ENCODE data around the gene IQGAP3. TPM values are rescaled to one million over a fixed set of nuclear protein-coding genes. Genes with fewer than 3 reads are reported as not detected.
"Not testable (repeated sequence)": the region's sequence is repeated elsewhere in the genome, so short reads cannot be mapped to it uniquely, and the experiment has no call there.

IQGAP3 gene
- total and polyA plus RNA-seq, 2 experiments from 2014 or later, result 5.2 to 5.7 TPM

- Histone ChIP-seq H3K79me2 (no peaks in the 10 kb centered on the region), H3K4me1 (ENCODE audit: insufficient read depth) (no peaks in the 10 kb centered on the region), H3K27me3 (no peaks in the 10 kb centered on the region), H3K9me2 (replicated peaks; ENCODE audit: insufficient read depth) (no peaks in the 10 kb centered on the region), H3K4me3 (no peak overlapping the region), H3K4me2 (no peak overlapping the region), H4K20me1 (ENCODE audit: insufficient read depth, poor library complexity, severe bottlenecking) (no peaks in the 10 kb centered on the region), H3K9me3 (ENCODE audit: low read depth) (no peaks in the 10 kb centered on the region), H2AFZ (no peak overlapping the region), H3K27ac (no peak overlapping the region), H3K36me3 (replicated peaks; ENCODE audit: insufficient read depth, low read depth) (no peaks in the 10 kb centered on the region)
- WGBS (ENCODE audit: low lambda C conversion rate, missing lambda C conversion rate), result 84% methylated on average over 8 of the region's 8 CpGs
- TF ChIP-seq EZH2 (IDR thresholded peaks at IDR 0.05; ENCODE audit: borderline replicate concordance), result no peak
- no peak for TF ChIP-seq EZH2phosphoT487 (IDR thresholded peaks at IDR 0.05; ENCODE audit: low read depth, severe bottlenecking, unreplicated experiment)
- TF ChIP-seq CTCF (IDR thresholded peaks at IDR 0.05; ENCODE audit: poor library complexity), result no peak
- no peak for DNase-seq (ENCODE audit: low spot score)
Measured at GRCh38 chr1:156554971-156555370, 17.4 kb downstream of the IQGAP3 start.

DNA sequence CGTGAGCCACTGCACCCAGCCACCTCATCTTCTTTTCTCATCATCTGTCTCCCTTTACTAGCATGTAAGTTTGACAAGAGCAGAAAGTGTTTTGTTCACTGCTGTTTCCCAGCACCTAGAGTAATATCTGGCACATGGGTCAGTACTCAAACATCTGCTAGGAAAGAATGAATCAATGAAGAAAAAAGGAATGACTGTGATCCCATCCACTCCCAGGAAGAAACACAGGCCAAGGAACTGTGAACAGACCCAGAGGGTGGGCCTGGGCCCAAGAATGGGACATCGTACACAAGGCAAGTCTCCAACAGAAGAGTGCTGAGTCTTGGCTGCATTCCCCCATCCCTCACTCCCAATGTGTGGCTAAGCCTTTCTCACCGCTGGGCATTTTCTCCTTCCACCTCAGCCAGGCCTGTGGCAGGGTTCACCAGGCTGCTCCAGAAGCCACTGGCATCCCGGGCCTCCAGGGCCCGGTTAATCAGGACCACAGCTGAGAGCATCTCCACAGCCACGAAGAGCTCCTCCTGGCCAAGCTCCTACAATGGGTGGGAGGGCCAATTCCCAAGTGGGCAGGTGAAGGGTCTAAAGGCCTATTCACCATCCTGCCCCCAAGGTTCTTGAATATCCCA, 18.4 kb downstream of the IQGAP3 start:
- H2AFZ ChIP-seq, result no peak overlapping the region
- no peak overlapping the region for H3K4me2 ChIP-seq
- 96% methylated on average over 6 of the region's 6 CpGs for WGBS (ENCODE audit: low lambda C conversion rate, missing lambda C conversion rate)
- H3K4me1 ChIP-seq (ENCODE audit: insufficient read depth), result no peaks in the 10 kb centered on the region
- TF ChIP-seq CTCF (IDR thresholded peaks at IDR 0.05; ENCODE audit: poor library complexity), result no peak
- no peak for TF ChIP-seq EZH2 (IDR thresholded peaks at IDR 0.05; ENCODE audit: borderline replicate concordance)
- no peak for TF ChIP-seq EZH2phosphoT487 (IDR thresholded peaks at IDR 0.05; ENCODE audit: low read depth, severe bottlenecking, unreplicated experiment)
- H3K79me2 ChIP-seq, result no peaks in the 10 kb centered on the region
- no peak overlapping the region for H3K27ac ChIP-seq
- no peaks in the 10 kb centered on the region for H3K27me3 ChIP-seq
- no peaks in the 10 kb centered on the region for H3K9me2 ChIP-seq (replicated peaks; ENCODE audit: insufficient read depth)
- no peak overlapping the region for H3K4me3 ChIP-seq
- DNase-seq (ENCODE audit: low spot score), result no peak
- no peaks in the 10 kb centered on the region for H3K36me3 ChIP-seq (replicated peaks; ENCODE audit: insufficient read depth, low read depth)
- H3K9me3 ChIP-seq (ENCODE audit: low read depth), result no peaks in the 10 kb centered on the region
- H4K20me1 ChIP-seq (ENCODE audit: insufficient read depth, poor library complexity, severe bottlenecking), result no peaks in the 10 kb centered on the region

GRCh38 chr1:156552937-156553336, 19.4 kb downstream of the IQGAP3 start:
- H3K27me3 ChIP-seq; DNase-seq (ENCODE audit: low spot score); H4K20me1 ChIP-seq (ENCODE audit: insufficient read depth, poor library complexity, severe bottlenecking); H3K9me3 ChIP-seq (ENCODE audit: low read depth); H3K36me3 ChIP-seq (replicated peaks; ENCODE audit: insufficient read depth, low read depth); H3K4me3 ChIP-seq; H2AFZ ChIP-seq; H3K9me2 ChIP-seq (replicated peaks; ENCODE audit: insufficient read depth); H3K4me1 ChIP-seq (ENCODE audit: insufficient read depth); H3K27ac ChIP-seq; H3K4me2 ChIP-seq; H3K79me2 ChIP-seq: not testable (repeated sequence)
- 92% methylated on average over 4 of the region's 4 CpGs for WGBS (ENCODE audit: low lambda C conversion rate, missing lambda C conversion rate)

DNA sequence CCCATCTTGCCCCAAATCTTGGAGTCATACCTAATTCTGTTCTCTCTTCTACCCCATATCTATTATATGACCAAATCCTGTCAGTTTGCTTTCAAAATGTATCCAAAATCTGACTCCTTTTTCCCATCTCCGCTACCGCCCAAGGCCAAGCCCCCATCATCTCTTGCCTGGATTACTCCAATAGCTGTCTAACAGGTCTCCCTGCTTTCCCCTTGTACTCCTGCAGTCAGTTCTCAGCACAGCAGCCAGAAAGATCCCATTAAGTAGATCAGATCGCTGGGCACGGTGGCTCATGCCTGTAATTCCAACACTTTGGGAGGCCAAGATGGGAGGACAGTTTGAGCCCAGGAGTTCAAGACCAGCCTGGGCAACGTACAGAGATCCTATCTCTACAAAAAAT, 19.8 kb downstream of the IQGAP3 start:
- Histone ChIP-seq H3K27ac (no peak overlapping the region), H3K79me2 (no peaks in the 10 kb centered on the region), H2AFZ (no peak overlapping the region), H4K20me1 (ENCODE audit: insufficient read depth, poor library complexity, severe bottlenecking) (no peaks in the 10 kb centered on the region), H3K4me1 (ENCODE audit: insufficient read depth) (no peaks in the 10 kb centered on the region), H3K27me3 (no peaks in the 10 kb centered on the region), H3K4me2 (no peak overlapping the region), H3K4me3 (no peak overlapping the region), H3K9me2 (replicated peaks; ENCODE audit: insufficient read depth) (no peaks in the 10 kb centered on the region), H3K9me3 (ENCODE audit: low read depth) (no peaks in the 10 kb centered on the region), H3K36me3 (replicated peaks; ENCODE audit: insufficient read depth, low read depth) (no peaks in the 10 kb centered on the region)
- no peak for DNase-seq (ENCODE audit: low spot score)
- no peak for TF ChIP-seq EZH2phosphoT487 (IDR thresholded peaks at IDR 0.05; ENCODE audit: low read depth, severe bottlenecking, unreplicated experiment)
- TF ChIP-seq CTCF (IDR thresholded peaks at IDR 0.05; ENCODE audit: poor library complexity), result no peak
- TF ChIP-seq EZH2 (IDR thresholded peaks at IDR 0.05; ENCODE audit: borderline replicate concordance), result no peak
- WGBS (ENCODE audit: low lambda C conversion rate, missing lambda C conversion rate), result 74% methylated on average over 5 of the region's 5 CpGs
